WERI-Rb-1 (cell line): Measurements from ENCODE around the gene CACNA1I.
"Not testable (repeated sequence)": the region's sequence is repeated elsewhere in the genome, so short reads cannot be mapped to it uniquely, and the experiment has no call there.

ENCODE experiments used
- DNase-seq: peaks from one replicate; pipeline ENCODE4 v3.0.0-alpha.2; 2020
- H3K27ac ChIP-seq: fragments of 250-450 bp; sonication (Bioruptor Pico); 2 replicates; pipeline ENCODE4 v1.5.1; 2020; ENCODE audit warnings: mild to moderate bottlenecking, moderate library complexity
- H3K27me3 ChIP-seq: fragments of 250-450 bp; sonication (Bioruptor Pico); 2 replicates; pipeline ENCODE4 v1.5.1; 2021; ENCODE audit warnings: mild to moderate bottlenecking, low read depth, moderate library complexity; ENCODE audit not compliant: insufficient read depth, severe bottlenecking
- H3K36me3 ChIP-seq: fragments of 250-450 bp; sonication (Bioruptor Pico); 2 replicates; pipeline ENCODE4 v1.5.1; 2020; ENCODE audit warnings: mild to moderate bottlenecking, moderate library complexity
- H3K4me3 ChIP-seq: 2 replicates; pipeline ENCODE4 v1.5.1; 2011; ENCODE audit warnings: low read depth, mild to moderate bottlenecking, control low read depth, low read length
- H3K9me3 ChIP-seq: fragments of 250-450 bp; sonication (Bioruptor Pico); 2 replicates; pipeline ENCODE4 v1.5.1; 2021; ENCODE audit warnings: mild to moderate bottlenecking, moderate library complexity; ENCODE audit not compliant: severe bottlenecking
- CTCF ChIP-seq: IDR thresholded peaks from 2 replicates; pipeline ENCODE4 v1.5.1; 2011; ENCODE audit warnings: low read depth, mild to moderate bottlenecking, control low read depth, inconsistent platforms, low read length

Gene CACNA1I

DNA sequence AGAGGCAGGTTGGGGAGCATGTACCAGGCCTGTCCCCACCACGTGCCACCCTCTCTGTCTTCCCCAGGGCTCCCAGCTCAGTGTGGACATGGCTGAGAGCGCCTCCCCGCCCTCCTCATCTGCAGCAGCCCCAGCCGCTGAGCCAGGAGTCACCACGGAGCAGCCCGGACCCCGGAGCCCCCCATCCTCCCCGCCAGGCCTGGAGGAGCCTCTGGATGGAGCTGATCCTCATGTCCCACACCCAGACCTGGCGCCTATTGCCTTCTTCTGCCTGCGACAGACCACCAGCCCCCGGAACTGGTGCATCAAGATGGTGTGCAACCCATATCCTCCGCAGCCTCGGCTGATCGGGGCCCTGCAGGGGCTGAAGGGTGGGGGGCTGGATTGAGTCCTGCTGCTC is at the start of gene CACNA1I:
Gene CACNA1I, plus strand, starts transcription at position 89 of the 400 bp plus-strand sequence. Its CDS starts 0 bp downstream, at position 89.
- DNase-seq = no peak
- no peaks in the 10 kb centered on the region for H3K9me3 ChIP-seq
- H3K36me3 ChIP-seq = no peaks in the 10 kb centered on the region
- H3K27me3 ChIP-seq = no peaks in the 10 kb centered on the region
- TF ChIP-seq CTCF = no peak
- no peak within 1 kb of the TSS for H3K27ac ChIP-seq
- no peak within 1 kb of the TSS for H3K4me3 ChIP-seq

- peaks cover 60% of the 10 kb centered on the region for H3K36me3 ChIP-seq
- DNase-seq, H3K27me3 ChIP-seq, H3K9me3 ChIP-seq: not testable (repeated sequence)
- peak overlapping the region; percentile 99 for H3K4me3 ChIP-seq
- H3K27ac ChIP-seq = peak overlapping the region; percentile 100
Observed at GRCh38 chr22:39521106-39521885, 49.3 kb upstream of the CACNA1I start.

DNA sequence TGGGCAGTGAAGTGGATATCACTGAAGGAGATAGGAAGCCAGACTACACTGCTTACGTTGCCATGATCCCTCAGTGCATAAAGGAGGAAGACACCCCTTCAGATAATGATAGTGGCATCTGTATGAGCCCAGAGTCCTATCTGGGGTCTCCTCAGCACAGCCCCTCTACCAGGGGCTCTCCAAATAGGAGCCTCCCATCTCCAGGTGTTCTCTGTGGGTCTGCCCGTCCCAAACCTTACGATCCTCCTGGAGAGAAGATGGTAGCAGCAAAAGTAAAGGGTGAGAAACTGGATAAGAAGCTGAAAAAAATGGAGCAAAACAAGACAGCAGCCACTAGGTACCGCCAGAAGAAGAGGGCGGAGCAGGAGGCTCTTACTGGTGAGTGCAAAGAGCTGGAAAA is 48.5 kb upstream of the CACNA1I start:
- Histone ChIP-seq H3K36me3 (peaks cover 56% of the 10 kb centered on the region), H3K27ac (peak overlapping the region; percentile 65), H3K4me3 (peak overlapping the region; percentile 99)
- not testable (repeated sequence) for DNase-seq, H3K9me3 ChIP-seq, H3K27me3 ChIP-seq

DNA sequence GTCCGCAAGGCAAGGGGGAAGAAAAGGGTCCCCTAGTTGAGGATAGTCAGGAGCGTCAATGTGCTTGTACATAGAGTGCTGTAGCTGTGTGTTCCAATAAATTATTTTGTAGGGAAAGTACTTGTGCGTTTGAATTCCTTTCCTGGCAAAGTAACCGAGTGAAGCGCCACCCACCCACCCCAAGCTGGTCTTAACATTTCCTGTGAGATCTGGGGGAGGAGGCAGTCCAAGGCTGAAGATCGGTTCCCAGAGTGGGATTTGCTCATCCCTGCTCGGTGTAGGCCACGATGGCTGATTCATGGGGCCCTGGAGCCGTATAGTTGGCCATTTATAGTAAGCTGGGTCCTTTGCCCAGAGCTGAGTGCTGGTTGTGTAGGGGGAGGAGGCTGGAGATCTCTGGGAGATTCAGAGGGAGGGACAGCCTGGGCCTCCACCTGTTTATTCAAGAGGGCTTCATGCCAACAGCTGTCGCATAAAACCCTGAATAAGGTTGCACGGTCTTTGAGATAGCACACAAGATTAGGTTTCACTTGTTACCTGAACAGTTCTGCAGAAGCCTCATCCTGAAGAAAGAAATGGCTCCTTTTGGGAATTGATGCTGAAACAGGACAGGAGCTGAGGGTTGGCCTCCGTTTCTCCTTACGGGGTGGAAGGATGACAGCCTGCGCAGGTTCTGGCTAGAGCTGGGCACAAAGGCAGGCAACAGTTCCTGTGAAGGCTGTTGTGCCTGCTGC is 47.8 kb upstream of the CACNA1I start:
- peak; percentile 55 for DNase-seq
- Histone ChIP-seq H3K27me3 (no peaks in the 10 kb centered on the region), H3K27ac (peak overlapping the region; percentile 65), H3K4me3 (peak overlapping the region; percentile 99), H3K36me3 (peaks cover 52% of the 10 kb centered on the region), H3K9me3 (no peaks in the 10 kb centered on the region)
- TF ChIP-seq CTCF = no peak

GRCh38 chr22:39524089-39524752 is 46.3 kb upstream of the CACNA1I start:
- no peaks in the 10 kb centered on the region for H3K9me3 ChIP-seq
- peak overlapping the region; percentile 18 for H3K27ac ChIP-seq
- no peak overlapping the region for H3K4me3 ChIP-seq
- H3K36me3 ChIP-seq = peaks cover 65% of the 10 kb centered on the region
- TF ChIP-seq CTCF = no peak
- H3K27me3 ChIP-seq = no peaks in the 10 kb centered on the region
- peak; percentile 59 for DNase-seq

GRCh38 chr22:39524753-39525657 is 45.5 kb upstream of the CACNA1I start:
- Histone ChIP-seq H3K4me3 (no peak overlapping the region), H3K36me3 (peaks cover 73% of the 10 kb centered on the region), H3K27me3 (no peaks in the 10 kb centered on the region), H3K27ac (peak overlapping the region; percentile 18), H3K9me3 (no peaks in the 10 kb centered on the region)
- DNase-seq = no peak
- TF ChIP-seq CTCF = no peak
